K562 (cell line): ENCODE data around the gene C2. TPM values are rescaled to one million over a fixed set of nuclear protein-coding genes. Genes with fewer than 3 reads are reported as not detected.

Experiments
- DIDO1 ChIP-seq: fragments of 450-650 bp; IDR thresholded peaks from 2 replicates; pipeline ENCODE4 v1.6.1; 2016; ENCODE audit warnings: low read depth, missing biosample characterization, missing genetic modification characterization
- NFATC3 ChIP-seq: fragments of 450-650 bp; IDR thresholded peaks from 2 replicates; pipeline ENCODE4 v1.6.1; 2017; ENCODE audit warnings: mild to moderate bottlenecking
- RAD21 ChIP-seq, 2 experiments: fragments of 250-450 bp in 1 of 2; fragments of 450-650 bp in 1 of 2; sonication (Bioruptor Pico) in 1 of 2; formaldehyde crosslinking in 1 of 2; IDR thresholded peaks in 1 of 2; conservative IDR thresholded peaks in 1 of 2; 2 replicates each; pipeline versions ENCODE4 v1.4.0 to v1.8.0; 2020 to 2022; ENCODE audit warnings: mild to moderate bottlenecking in 2 of 2, moderate library complexity in 1 of 2
- SAP30 ChIP-seq: fragments of 200-600 bp; sonication (generic); IDR thresholded peaks from 2 replicates; pipeline ENCODE4 v1.6.1; 2012; ENCODE audit warnings: borderline replicate concordance, low read depth, mild to moderate bottlenecking, moderate library complexity, low read length, control low read depth, inconsistent platforms; ENCODE audit not compliant: insufficient read depth, poor library complexity, severe bottlenecking
- SRSF1 ChIP-seq: fragments of 200-400 bp; formaldehyde crosslinking; IDR thresholded peaks from 2 replicates; pipeline ENCODE4 v1.6.1; 2017; ENCODE audit warnings: mild to moderate bottlenecking, low read depth, low read length, moderate library complexity
- ZNF707 ChIP-seq: fragments of 250-450 bp; sonication (Bioruptor Pico); conservative IDR thresholded peaks from 2 replicates; pipeline ENCODE4 v1.8.0; 2022; ENCODE audit warnings: inconsistent platforms, mild to moderate bottlenecking, moderate library complexity
- polyA plus RNA-seq, 8 experiments: library from polyadenylated mRNA; depleted of rRNA in 4 of 8; stranded (reverse) in 5 of 8; unstranded in 3 of 8; fragments of >200 nt; fragmentation: Nextera tagmentation in 2 of 8; fragmentation: Illumina TruSeq in 1 of 8; extraction: Ambion mirVana in 2 of 8; extraction: Trizol in 1 of 8; gene quantifications; 2 replicates each; pipeline versions ENCODE4 v1.2.1 to v1.2.3, GENCODE V29; 2011 to 2014; ENCODE audit warnings: inconsistent platforms in 1 of 8, missing spikeins in 1 of 8
- total RNA-seq, 7 experiments: library from RNA; depleted of rRNA in 6 of 7; stranded (reverse); fragments of >200 nt in 6 of 7; fragmentation: Illumina TruSeq in 2 of 7; extraction: Trizol in 2 of 7; gene quantifications; 2 replicates each; pipeline versions ENCODE4 v1.2.1 to v1.2.3, GENCODE V29; 2011 to 2021; ENCODE audit warnings: low replicate concordance in 1 of 7
- TF ChIP-seq, protein P1 (sequence below): fragments of 450-650 bp; IDR thresholded peaks from 2 replicates; pipeline ENCODE4 v1.6.1; 2016
- TF ChIP-seq, protein P2 (sequence below), 2 experiments: fragments of 450-650 bp in 1 of 2; sonication (generic) in 1 of 2; formaldehyde crosslinking; conservative IDR thresholded peaks; 2 replicates each; pipeline versions ENCODE4 v1.4.0 to v1.8.1; 2020 to 2022; ENCODE audit warnings: mild to moderate bottlenecking in 1 of 2, missing genetic modification reagents in 1 of 2
- TF ChIP-seq, protein P3 (sequence below): sonication (generic); formaldehyde crosslinking; IDR thresholded peaks from 2 replicates; pipeline ENCODE4 v1.8.0; 2023; ENCODE audit warnings: missing genetic modification reagents, mild to moderate bottlenecking, borderline replicate concordance
- TF ChIP-seq, protein P4 (sequence below): fragments of 250-450 bp; sonication (Bioruptor Pico); IDR thresholded peaks from 2 replicates; pipeline ENCODE4 v1.8.0; 2022; ENCODE audit warnings: moderate library complexity, mild to moderate bottlenecking, inconsistent platforms
- TF ChIP-seq, protein P5 (sequence below): fragments of 450-650 bp; formaldehyde crosslinking; conservative IDR thresholded peaks from 2 replicates; pipeline ENCODE4 v1.4.0; 2022; ENCODE audit warnings: mild to moderate bottlenecking, missing genetic modification characterization
- TF ChIP-seq, protein P6 (sequence below): sonication (generic); formaldehyde crosslinking; IDR thresholded peaks from 2 replicates; pipeline ENCODE4 v1.8.0; 2022; ENCODE audit warnings: mild to moderate bottlenecking, missing genetic modification reagents
- TF ChIP-seq, protein P7 (sequence below): fragments of 450-650 bp; IDR thresholded peaks from 2 replicates; pipeline ENCODE4 v1.6.1; 2016; ENCODE audit warnings: low read depth, mild to moderate bottlenecking, moderate library complexity

Gene C2
- total and polyA plus RNA-seq, 9 of the 15 experiments (the other 6 are each of a cell fraction or from before 2014, with no cell fraction given), result 0.05 to 1.1 (median 0.39) TPM; not detected in 1

DNA sequence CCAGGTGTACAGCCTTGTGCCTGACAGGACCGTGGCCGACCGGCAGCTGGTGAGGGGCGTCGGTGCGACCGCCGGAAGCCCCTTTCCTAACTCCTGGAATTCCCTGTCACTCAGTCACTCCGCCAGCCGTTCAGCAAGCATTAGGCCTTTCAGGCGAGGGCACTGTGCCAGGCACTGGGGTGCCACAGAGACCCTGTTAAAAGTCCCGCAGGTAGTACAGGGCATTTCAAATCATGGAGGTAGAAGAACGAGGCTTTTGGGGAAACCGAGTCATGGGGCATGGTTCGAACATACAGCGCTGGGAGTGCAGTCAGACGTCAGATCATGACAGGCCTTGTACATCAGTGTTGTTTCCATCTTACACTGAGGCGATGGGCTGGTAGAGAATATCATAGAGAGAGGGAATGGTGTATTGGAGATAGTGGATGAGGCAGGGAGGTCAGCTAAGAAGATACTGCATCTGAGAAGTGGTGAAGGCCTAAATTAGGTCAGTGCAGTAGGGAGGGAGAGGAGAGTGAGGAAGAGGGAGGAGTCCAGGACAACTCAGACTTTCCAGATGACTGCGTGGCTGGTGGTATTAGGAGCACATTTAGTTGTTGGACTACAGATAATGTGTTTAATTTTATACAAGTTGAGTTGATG lies 45.3 kb downstream of the C2 start (continued):
- TF ChIP-seq, protein P1, sequence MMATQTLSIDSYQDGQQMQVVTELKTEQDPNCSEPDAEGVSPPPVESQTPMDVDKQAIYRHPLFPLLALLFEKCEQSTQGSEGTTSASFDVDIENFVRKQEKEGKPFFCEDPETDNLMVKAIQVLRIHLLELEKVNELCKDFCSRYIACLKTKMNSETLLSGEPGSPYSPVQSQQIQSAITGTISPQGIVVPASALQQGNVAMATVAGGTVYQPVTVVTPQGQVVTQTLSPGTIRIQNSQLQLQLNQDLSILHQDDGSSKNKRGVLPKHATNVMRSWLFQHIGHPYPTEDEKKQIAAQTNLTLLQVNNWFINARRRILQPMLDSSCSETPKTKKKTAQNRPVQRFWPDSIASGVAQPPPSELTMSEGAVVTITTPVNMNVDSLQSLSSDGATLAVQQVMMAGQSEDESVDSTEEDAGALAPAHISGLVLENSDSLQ, result peak; percentile 54
- TF ChIP-seq, protein P2, sequence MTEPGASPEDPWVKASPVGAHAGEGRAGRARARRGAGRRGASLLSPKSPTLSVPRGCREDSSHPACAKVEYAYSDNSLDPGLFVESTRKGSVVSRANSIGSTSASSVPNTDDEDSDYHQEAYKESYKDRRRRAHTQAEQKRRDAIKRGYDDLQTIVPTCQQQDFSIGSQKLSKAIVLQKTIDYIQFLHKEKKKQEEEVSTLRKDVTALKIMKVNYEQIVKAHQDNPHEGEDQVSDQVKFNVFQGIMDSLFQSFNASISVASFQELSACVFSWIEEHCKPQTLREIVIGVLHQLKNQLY (CRISPR knock-in tag; conservative IDR thresholded peaks at IDR 0.05), result peak in 1 of 2 experiments; percentile 90; a peak in 1 of 4 replicates
- TF ChIP-seq SRSF1, result 0 out of 2 replicates have a peak, but pooled peaks have one; percentile 30
- 0 out of 2 replicates have a peak, but pooled peaks have one; percentile 48 for TF ChIP-seq ZNF707
- TF ChIP-seq, protein P3, sequence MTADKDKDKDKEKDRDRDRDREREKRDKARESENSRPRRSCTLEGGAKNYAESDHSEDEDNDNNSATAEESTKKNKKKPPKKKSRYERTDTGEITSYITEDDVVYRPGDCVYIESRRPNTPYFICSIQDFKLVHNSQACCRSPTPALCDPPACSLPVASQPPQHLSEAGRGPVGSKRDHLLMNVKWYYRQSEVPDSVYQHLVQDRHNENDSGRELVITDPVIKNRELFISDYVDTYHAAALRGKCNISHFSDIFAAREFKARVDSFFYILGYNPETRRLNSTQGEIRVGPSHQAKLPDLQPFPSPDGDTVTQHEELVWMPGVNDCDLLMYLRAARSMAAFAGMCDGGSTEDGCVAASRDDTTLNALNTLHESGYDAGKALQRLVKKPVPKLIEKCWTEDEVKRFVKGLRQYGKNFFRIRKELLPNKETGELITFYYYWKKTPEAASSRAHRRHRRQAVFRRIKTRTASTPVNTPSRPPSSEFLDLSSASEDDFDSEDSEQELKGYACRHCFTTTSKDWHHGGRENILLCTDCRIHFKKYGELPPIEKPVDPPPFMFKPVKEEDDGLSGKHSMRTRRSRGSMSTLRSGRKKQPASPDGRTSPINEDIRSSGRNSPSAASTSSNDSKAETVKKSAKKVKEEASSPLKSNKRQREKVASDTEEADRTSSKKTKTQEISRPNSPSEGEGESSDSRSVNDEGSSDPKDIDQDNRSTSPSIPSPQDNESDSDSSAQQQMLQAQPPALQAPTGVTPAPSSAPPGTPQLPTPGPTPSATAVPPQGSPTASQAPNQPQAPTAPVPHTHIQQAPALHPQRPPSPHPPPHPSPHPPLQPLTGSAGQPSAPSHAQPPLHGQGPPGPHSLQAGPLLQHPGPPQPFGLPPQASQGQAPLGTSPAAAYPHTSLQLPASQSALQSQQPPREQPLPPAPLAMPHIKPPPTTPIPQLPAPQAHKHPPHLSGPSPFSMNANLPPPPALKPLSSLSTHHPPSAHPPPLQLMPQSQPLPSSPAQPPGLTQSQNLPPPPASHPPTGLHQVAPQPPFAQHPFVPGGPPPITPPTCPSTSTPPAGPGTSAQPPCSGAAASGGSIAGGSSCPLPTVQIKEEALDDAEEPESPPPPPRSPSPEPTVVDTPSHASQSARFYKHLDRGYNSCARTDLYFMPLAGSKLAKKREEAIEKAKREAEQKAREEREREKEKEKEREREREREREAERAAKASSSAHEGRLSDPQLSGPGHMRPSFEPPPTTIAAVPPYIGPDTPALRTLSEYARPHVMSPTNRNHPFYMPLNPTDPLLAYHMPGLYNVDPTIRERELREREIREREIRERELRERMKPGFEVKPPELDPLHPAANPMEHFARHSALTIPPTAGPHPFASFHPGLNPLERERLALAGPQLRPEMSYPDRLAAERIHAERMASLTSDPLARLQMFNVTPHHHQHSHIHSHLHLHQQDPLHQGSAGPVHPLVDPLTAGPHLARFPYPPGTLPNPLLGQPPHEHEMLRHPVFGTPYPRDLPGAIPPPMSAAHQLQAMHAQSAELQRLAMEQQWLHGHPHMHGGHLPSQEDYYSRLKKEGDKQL (CRISPR knock-in tag), result 0 out of 2 replicates have a peak, but pooled peaks have one; percentile 47
- TF ChIP-seq NFATC3, result peak; percentile 90
- 0 out of 2 replicates have a peak, but pooled peaks have one; percentile 26 for TF ChIP-seq DIDO1 (tag)
- TF ChIP-seq, protein P4, sequence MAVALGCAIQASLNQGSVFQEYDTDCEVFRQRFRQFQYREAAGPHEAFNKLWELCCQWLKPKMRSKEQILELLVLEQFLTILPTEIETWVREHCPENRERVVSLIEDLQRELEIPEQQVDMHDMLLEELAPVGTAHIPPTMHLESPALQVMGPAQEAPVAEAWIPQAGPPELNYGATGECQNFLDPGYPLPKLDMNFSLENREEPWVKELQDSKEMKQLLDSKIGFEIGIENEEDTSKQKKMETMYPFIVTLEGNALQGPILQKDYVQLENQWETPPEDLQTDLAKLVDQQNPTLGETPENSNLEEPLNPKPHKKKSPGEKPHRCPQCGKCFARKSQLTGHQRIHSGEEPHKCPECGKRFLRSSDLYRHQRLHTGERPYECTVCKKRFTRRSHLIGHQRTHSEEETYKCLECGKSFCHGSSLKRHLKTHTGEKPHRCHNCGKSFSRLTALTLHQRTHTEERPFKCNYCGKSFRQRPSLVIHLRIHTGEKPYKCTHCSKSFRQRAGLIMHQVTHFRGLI (CRISPR knock-in tag), result 0 out of 2 replicates have a peak, but pooled peaks have one; percentile 37
- TF ChIP-seq, protein P5, sequence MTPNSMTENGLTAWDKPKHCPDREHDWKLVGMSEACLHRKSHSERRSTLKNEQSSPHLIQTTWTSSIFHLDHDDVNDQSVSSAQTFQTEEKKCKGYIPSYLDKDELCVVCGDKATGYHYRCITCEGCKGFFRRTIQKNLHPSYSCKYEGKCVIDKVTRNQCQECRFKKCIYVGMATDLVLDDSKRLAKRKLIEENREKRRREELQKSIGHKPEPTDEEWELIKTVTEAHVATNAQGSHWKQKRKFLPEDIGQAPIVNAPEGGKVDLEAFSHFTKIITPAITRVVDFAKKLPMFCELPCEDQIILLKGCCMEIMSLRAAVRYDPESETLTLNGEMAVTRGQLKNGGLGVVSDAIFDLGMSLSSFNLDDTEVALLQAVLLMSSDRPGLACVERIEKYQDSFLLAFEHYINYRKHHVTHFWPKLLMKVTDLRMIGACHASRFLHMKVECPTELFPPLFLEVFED (CRISPR knock-in tag), result peak; percentile 97
- TF ChIP-seq SAP30, result peak; percentile 73
- TF ChIP-seq, protein P6, sequence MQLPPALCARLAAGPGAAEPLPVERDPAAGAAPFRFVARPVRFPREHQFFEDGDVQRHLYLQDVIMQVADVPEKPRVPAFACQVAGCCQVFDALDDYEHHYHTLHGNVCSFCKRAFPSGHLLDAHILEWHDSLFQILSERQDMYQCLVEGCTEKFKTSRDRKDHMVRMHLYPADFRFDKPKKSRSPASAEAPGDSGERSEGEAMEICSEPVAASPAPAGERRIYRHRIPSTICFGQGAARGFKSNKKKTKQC (CRISPR knock-in tag), result peak; percentile 91; the same call in 1 of the 2 replicates
- TF ChIP-seq RAD21 (CRISPR knock-in tag; conservative IDR thresholded peaks at IDR 0.05 in 1 of 2, IDR thresholded peaks at IDR 0.05 in 1 of 2), result 0 out of 4 replicates have a peak, but pooled peaks of 1 of the 2 experiments have one; percentile 4
- TF ChIP-seq, protein P7, sequence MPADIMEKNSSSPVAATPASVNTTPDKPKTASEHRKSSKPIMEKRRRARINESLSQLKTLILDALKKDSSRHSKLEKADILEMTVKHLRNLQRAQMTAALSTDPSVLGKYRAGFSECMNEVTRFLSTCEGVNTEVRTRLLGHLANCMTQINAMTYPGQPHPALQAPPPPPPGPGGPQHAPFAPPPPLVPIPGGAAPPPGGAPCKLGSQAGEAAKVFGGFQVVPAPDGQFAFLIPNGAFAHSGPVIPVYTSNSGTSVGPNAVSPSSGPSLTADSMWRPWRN, result no peak
